B cell (primary cell): ENCODE data around the gene SLC43A2. TPM values are rescaled to one million over a fixed set of nuclear protein-coding genes. Genes with fewer than 3 reads are reported as not detected.
A peak's percentile ranks its signal among the peaks of the same experiment; 100 is the strongest.

ENCODE experiments used
- ATAC-seq: fragments of 200-7000 bp; cut with Tn5 transposase; one replicate; pipeline ENCODE4 v1.10.0; 2021; ENCODE audit warnings: low read depth, mild to moderate bottlenecking, moderate number of reproducible peaks, moderate library complexity
- CTCF ChIA-PET: fragments of 350-600 bp; sonication (Branson Sonifier 250); formaldehyde crosslinking; loops from one replicate; lab custom pipeline; 2021; ENCODE audit warnings: antibody characterized with exemption, inconsistent platforms; lab: Charles Lee
- POLR2A ChIA-PET: fragments of 350-600 bp; sonication (Branson Sonifier 250); formaldehyde crosslinking; loops from one replicate; lab custom pipeline; 2021; ENCODE audit warnings: antibody characterized with exemption; lab: Charles Lee
- DNase-seq: peaks from one replicate; pipeline ENCODE4 v3.0.0; 2013
- H2AFZ ChIP-seq: 2 replicates; pipeline ENCODE4 v1.6.1; 2012; ENCODE audit warnings: mild to moderate bottlenecking, low read depth, low read length; ENCODE audit not compliant: insufficient read depth, poor library complexity, severe bottlenecking
- H3K27ac ChIP-seq, 2 donors: 1 replicate in 1 of 2; 2 replicates in 1 of 2; pipeline ENCODE4 v1.5.1; 2012 to 2013; ENCODE audit warnings: low read length in 2 of 2, mild to moderate bottlenecking in 2 of 2, moderate library complexity in 1 of 2
- H3K27me3 ChIP-seq, 4 experiments: fragments of 200-600 bp in 1 of 4; sonication (generic) in 1 of 4; replicated peaks in 1 of 4; 1 replicate in 2 of 4; 2 replicates in 2 of 4; pipeline versions ENCODE4 v1.6.1 to v1.7.0; 2013 to 2016; ENCODE audit warnings: low read length in 3 of 4, mild to moderate bottlenecking in 2 of 4, mixed read lengths in 1 of 4, moderate library complexity in 1 of 4; ENCODE audit not compliant: insufficient read depth in 4 of 4, control insufficient read depth in 3 of 4; ENCODE audit errors: control extremely low read depth in 1 of 4
- H3K36me3 ChIP-seq, 2 experiments: replicated peaks in 1 of 2; 1 replicate in 1 of 2; 2 replicates in 1 of 2; pipeline versions ENCODE4 v1.6.1 to v1.7.1; 2013; ENCODE audit warnings: low read length in 1 of 2; ENCODE audit not compliant: insufficient read depth in 2 of 2, control insufficient read depth in 1 of 2; ENCODE audit errors: control extremely low read depth in 1 of 2, extremely low read depth in 1 of 2
- H3K4me1 ChIP-seq, 2 donors: fragments of 200-600 bp in 1 of 2; sonication (generic) in 1 of 2; 1 replicate in 1 of 2; 2 replicates in 1 of 2; pipeline versions ENCODE4 v1.5.1 to v1.6.1; 2013 to 2017; ENCODE audit warnings: low read length in 2 of 2; ENCODE audit not compliant: control insufficient read depth in 2 of 2, insufficient read depth in 2 of 2
- H3K4me2 ChIP-seq: replicated peaks from 2 replicates; pipeline ENCODE3; 2012; ENCODE audit warnings: mild to moderate bottlenecking, low read depth, low read length; ENCODE audit not compliant: poor library complexity, severe bottlenecking
- H3K4me3 ChIP-seq, 5 experiments: fragments of 200-600 bp in 1 of 5; sonication (generic) in 1 of 5; 1 replicate in 3 of 5; 2 replicates in 2 of 5; pipeline versions ENCODE4 v1.5.1 to v1.7.0; 2011 to 2016; ENCODE audit warnings: low read length in 4 of 5, mild to moderate bottlenecking in 4 of 5, low read depth in 2 of 5, control low read depth in 1 of 5, moderate library complexity in 1 of 5; ENCODE audit not compliant: insufficient read depth in 1 of 5; ENCODE audit errors: control extremely low read depth in 1 of 5, extremely low read depth in 1 of 5
- H3K79me2 ChIP-seq: fragments of 200-600 bp; sonication (generic); one replicate; pipeline ENCODE4 v1.6.0; 2016; ENCODE audit warnings: low read length; ENCODE audit not compliant: control insufficient read depth, insufficient read depth
- H3K9ac ChIP-seq: fragments of 200-600 bp; sonication (generic); 2 replicates; pipeline ENCODE4 v1.6.1; 2017; ENCODE audit warnings: mild to moderate bottlenecking, low read length, moderate library complexity
- H3K9me3 ChIP-seq, 3 donors: one replicate each; pipeline versions ENCODE4 v1.6.1 to v1.7.1; 2013; ENCODE audit warnings: low read length in 2 of 3; ENCODE audit not compliant: control insufficient read depth in 2 of 3, insufficient read depth in 1 of 3; ENCODE audit errors: control extremely low read depth in 1 of 3
- H4K20me1 ChIP-seq: 2 replicates; pipeline ENCODE4 v1.6.0; 2012; ENCODE audit warnings: mild to moderate bottlenecking, low read length; ENCODE audit not compliant: insufficient read depth, control insufficient read depth, poor library complexity, severe bottlenecking
- H3K27ac Mint-ChIP-seq: one replicate; pipeline ENCODE4 v1.8.0; 2021; ENCODE audit warnings: mixed read lengths
- H3K27me3 Mint-ChIP-seq: one replicate; pipeline ENCODE4 v1.8.0; 2021; ENCODE audit warnings: mixed read lengths
- H3K4me1 Mint-ChIP-seq: one replicate; pipeline ENCODE4 v1.8.0; 2021; ENCODE audit warnings: mixed read lengths
- H3K4me3 Mint-ChIP-seq: one replicate; pipeline ENCODE4 v1.8.0; 2021; ENCODE audit warnings: mixed read lengths
- H3K9me3 Mint-ChIP-seq: one replicate; pipeline ENCODE4 v1.8.0; 2022; ENCODE audit warnings: mixed read lengths; ENCODE audit not compliant: insufficient read depth
- CTCF ChIP-seq: fragments of 200-600 bp; IDR thresholded peaks from one replicate; pipeline ENCODE4 v1.8.0; 2022; ENCODE audit warnings: antibody characterized with exemption, mild to moderate bottlenecking
- EZH2 ChIP-seq: IDR thresholded peaks from 2 replicates; pipeline ENCODE4 v1.6.1; 2012; ENCODE audit warnings: borderline replicate concordance, low read depth, mild to moderate bottlenecking, moderate library complexity, low read length; ENCODE audit not compliant: insufficient read depth, poor library complexity, severe bottlenecking
- WGBS: methylation state at CpG from one replicate; pipeline ENCODE4 v1.1.5; 2013; ENCODE audit warnings: missing lambda C conversion rate; ENCODE audit not compliant: insufficient coverage; 5-methylcytosine and 5-hydroxymethylcytosine counted together
- intact Hi-C: fragments of 100-400 bp; cut with micrococcal nuclease; formaldehyde crosslinking; loops from one replicate; pipeline ENCODE4 v1.10.0; 2022
- polyA plus RNA-seq: library from polyadenylated mRNA; depleted of rRNA; stranded (reverse); fragments of >200 nt; gene quantifications from 2 replicates; pipeline ENCODE4 v1.2.3, GENCODE V29; 2012
- total RNA-seq, 2 donors: library from RNA; stranded (reverse); fragments of 120-200 nt in 1 of 2; gene quantifications; 1 replicate in 1 of 2; 2 replicates in 1 of 2; pipeline versions ENCODE4 v1.2.3 to v1.2.4, GENCODE V29; 2013 to 2022

The SLC43A2 gene
- total and polyA plus RNA-seq, 2 donors (not counting 1 experiment from before 2014, with no cell fraction given): 26.2 to 204 TPM

GRCh38 chr17:1588821-1589585 lies 39.6 kb downstream of the SLC43A2 start:
- Mint-ChIP-seq H3K27me3 (no peaks in the 10 kb centered on the region), H3K4me3 (no peak overlapping the region), H3K4me1 (peaks cover 25% of the 10 kb centered on the region), H3K27ac (peak overlapping the region; percentile 37), H3K9me3 (no peaks in the 10 kb centered on the region)
- Histone ChIP-seq H2AFZ (no peak overlapping the region), H4K20me1 (no peaks in the 10 kb centered on the region), H3K9ac (no peak overlapping the region), H3K4me3 (no peak overlapping the region), H3K27me3 (no peaks in the 10 kb centered on the region), H3K4me2 (no peak overlapping the region), H3K4me1 (peaks cover 20 to 24% of the 10 kb centered on the region in 2 donors), H3K36me3 (peaks cover 3 to 47% of the 10 kb centered on the region in 2 experiments), H3K27ac (no peak overlapping the region), H3K9me3 (no peaks in the 10 kb centered on the region), H3K79me2 (no peaks in the 10 kb centered on the region)
- DNase-seq (no peak), ATAC-seq (no peak)
- TF ChIP-seq EZH2 (no peak), CTCF (no peak)
- ChIA-PET CTCF (interaction anchor here (0.7 to 5.3 kb wide), 3 partner anchors 14 to 80 kb away, joined by 5 to 29 read pairs (median 11); no protein-coding TSS in a partner anchor), POLR2A (interaction anchor here (0.5 to 1.0 kb wide), 3 partner anchors 15 to 141 kb away, joined by 3 to 4 read pairs (median 4); no protein-coding TSS in a partner anchor)
- 82% methylated on average over 32 of the region's 33 CpGs for WGBS
- intact Hi-C loops: no loop called here

GRCh38 chr17:1584167-1584566 lies 44.5 kb downstream of the SLC43A2 start:
- Histone ChIP-seq H3K4me3 (no peak overlapping the region), H3K9me3 (no peaks in the 10 kb centered on the region), H3K27ac (no peak overlapping the region), H3K9ac (no peak overlapping the region), H3K4me2 (no peak overlapping the region), H3K27me3 (no peaks in the 10 kb centered on the region), H3K4me1 (no peaks in the 10 kb centered on the region), H3K79me2 (no peaks in the 10 kb centered on the region), H4K20me1 (no peaks in the 10 kb centered on the region), H2AFZ (no peak overlapping the region), H3K36me3 (peaks cover 3 to 34% of the 10 kb centered on the region in 2 experiments)
- CTCF ChIA-PET: interaction anchor here (1.4 kb wide), 1 partner anchor 10 kb away, joined by 4 read pairs; no protein-coding TSS in a partner anchor
- no peaks in the 10 kb centered on the region for H3K27me3 Mint-ChIP-seq
- POLR2A ChIA-PET: interaction anchor here (1.5 kb wide), 1 partner anchor 9 kb away, joined by 4 read pairs; no protein-coding TSS in a partner anchor
- no peak for TF ChIP-seq EZH2
- no peak for TF ChIP-seq CTCF
- H3K9me3 Mint-ChIP-seq: no peaks in the 10 kb centered on the region
- H3K4me1 Mint-ChIP-seq: peaks cover 1% of the 10 kb centered on the region
- peak overlapping the region; percentile 53 for H3K27ac Mint-ChIP-seq
- intact Hi-C loops: no loop called here
- H3K4me3 Mint-ChIP-seq: no peak overlapping the region
- DNase-seq: no peak
- 97% methylated on average over 11 of the region's 14 CpGs for WGBS
- no peak for ATAC-seq
